WTC11 (cell line): Measurements from ENCODE around the gene USH1C.

ENCODE experiments used
- NFYB ChIP-seq: sonication (generic); formaldehyde crosslinking; conservative IDR thresholded peaks from 2 replicates; pipeline ENCODE4 v1.8.0; 2022; ENCODE audit warnings: low read depth, missing genetic modification reagents
- RELA ChIP-seq: sonication (generic); formaldehyde crosslinking; IDR thresholded peaks from 2 replicates; pipeline ENCODE4 v1.8.1; 2022; ENCODE audit warnings: missing genetic modification reagents, mild to moderate bottlenecking, borderline replicate concordance
- TEAD1 ChIP-seq: sonication (generic); formaldehyde crosslinking; IDR thresholded peaks from 2 replicates; pipeline ENCODE4 v1.8.0; 2022; ENCODE audit warnings: mild to moderate bottlenecking, missing genetic modification reagents
- TP53 ChIP-seq: sonication (generic); formaldehyde crosslinking; IDR thresholded peaks from 2 replicates; pipeline ENCODE4 v1.8.1; 2023; ENCODE audit warnings: mild to moderate bottlenecking, missing genetic modification reagents
- ZNF121 ChIP-seq: sonication (generic); formaldehyde crosslinking; IDR thresholded peaks from 2 replicates; pipeline ENCODE4 v1.8.0; 2023; ENCODE audit warnings: missing genetic modification reagents
- ZNF317 ChIP-seq: sonication (generic); formaldehyde crosslinking; IDR thresholded peaks from 2 replicates; pipeline ENCODE4 v1.8.1; 2023; ENCODE audit warnings: low read depth, mild to moderate bottlenecking, moderate library complexity, missing genetic modification reagents, borderline replicate concordance
- TF ChIP-seq, protein P1 (sequence below): fragments of 200-600 bp; IDR thresholded peaks from 2 replicates; pipeline ENCODE4 v1.8.0; 2022; ENCODE audit warnings: antibody characterized with exemption
- TF ChIP-seq, protein P2 (sequence below): sonication (generic); formaldehyde crosslinking; IDR thresholded peaks from 2 replicates; pipeline ENCODE4 v1.8.1; 2023; ENCODE audit warnings: mild to moderate bottlenecking, missing genetic modification reagents, moderate library complexity
- TF ChIP-seq, protein P3 (sequence below): sonication (generic); formaldehyde crosslinking; conservative IDR thresholded peaks from 2 replicates; pipeline ENCODE4 v1.8.1; 2022; ENCODE audit warnings: mild to moderate bottlenecking, missing genetic modification reagents
- TF ChIP-seq, protein P4 (sequence below): sonication (generic); formaldehyde crosslinking; IDR thresholded peaks from 2 replicates; pipeline ENCODE4 v1.8.1; 2023; ENCODE audit warnings: mild to moderate bottlenecking, missing genetic modification reagents

DNA sequence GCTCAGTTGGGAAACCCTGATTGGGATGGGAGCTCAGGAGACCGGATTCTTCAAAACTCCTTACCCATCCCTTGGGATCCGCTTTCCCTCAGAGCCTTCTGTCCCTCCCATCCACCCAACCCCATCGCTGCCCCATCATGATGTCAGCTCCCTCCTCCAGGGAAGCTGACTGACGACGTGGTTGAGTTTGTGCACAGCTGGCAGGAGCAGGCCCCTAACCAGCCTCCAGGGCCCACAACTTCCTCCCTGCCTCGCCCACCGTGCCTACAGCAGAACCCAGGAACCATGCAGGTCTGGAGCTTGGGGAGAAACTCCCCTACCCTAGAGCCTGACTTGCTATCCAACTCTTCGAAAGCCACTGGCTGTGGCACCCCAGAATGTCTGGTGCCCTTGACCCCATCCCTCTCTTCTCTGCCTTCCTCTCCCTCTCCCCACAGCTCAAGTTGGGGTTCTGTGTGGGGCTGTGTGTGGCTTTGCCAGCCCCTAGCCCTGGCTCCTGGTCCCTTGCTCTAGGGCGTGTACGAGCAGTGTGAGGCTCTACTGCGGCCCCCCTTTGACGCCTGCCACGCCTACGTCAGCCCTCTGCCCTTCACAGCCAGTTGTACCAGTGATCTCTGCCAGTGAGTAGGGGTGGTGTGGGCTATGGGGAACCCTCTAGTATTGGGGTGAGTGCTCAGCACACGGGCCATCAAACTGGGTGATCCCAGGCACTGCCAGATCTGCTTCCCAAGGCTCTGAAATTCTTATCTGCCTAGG lies 14.0 kb upstream of the USH1C start:
- TF ChIP-seq, protein P1, sequence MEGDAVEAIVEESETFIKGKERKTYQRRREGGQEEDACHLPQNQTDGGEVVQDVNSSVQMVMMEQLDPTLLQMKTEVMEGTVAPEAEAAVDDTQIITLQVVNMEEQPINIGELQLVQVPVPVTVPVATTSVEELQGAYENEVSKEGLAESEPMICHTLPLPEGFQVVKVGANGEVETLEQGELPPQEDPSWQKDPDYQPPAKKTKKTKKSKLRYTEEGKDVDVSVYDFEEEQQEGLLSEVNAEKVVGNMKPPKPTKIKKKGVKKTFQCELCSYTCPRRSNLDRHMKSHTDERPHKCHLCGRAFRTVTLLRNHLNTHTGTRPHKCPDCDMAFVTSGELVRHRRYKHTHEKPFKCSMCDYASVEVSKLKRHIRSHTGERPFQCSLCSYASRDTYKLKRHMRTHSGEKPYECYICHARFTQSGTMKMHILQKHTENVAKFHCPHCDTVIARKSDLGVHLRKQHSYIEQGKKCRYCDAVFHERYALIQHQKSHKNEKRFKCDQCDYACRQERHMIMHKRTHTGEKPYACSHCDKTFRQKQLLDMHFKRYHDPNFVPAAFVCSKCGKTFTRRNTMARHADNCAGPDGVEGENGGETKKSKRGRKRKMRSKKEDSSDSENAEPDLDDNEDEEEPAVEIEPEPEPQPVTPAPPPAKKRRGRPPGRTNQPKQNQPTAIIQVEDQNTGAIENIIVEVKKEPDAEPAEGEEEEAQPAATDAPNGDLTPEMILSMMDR, result no peak
- TF ChIP-seq RELA (CRISPR knock-in tag) (no peak), TP53 (no peak), ZNF317 (CRISPR knock-in tag) (no peak), ZNF121 (CRISPR knock-in tag) (no peak), NFYB (no peak), TEAD1 (no peak)
- TF ChIP-seq, protein P2, sequence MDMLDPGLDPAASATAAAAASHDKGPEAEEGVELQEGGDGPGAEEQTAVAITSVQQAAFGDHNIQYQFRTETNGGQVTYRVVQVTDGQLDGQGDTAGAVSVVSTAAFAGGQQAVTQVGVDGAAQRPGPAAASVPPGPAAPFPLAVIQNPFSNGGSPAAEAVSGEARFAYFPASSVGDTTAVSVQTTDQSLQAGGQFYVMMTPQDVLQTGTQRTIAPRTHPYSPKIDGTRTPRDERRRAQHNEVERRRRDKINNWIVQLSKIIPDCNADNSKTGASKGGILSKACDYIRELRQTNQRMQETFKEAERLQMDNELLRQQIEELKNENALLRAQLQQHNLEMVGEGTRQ (CRISPR knock-in tag), result no peak
- TF ChIP-seq, protein P3, sequence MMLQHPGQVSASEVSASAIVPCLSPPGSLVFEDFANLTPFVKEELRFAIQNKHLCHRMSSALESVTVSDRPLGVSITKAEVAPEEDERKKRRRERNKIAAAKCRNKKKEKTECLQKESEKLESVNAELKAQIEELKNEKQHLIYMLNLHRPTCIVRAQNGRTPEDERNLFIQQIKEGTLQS (CRISPR knock-in tag), result no peak
- TF ChIP-seq, protein P4, sequence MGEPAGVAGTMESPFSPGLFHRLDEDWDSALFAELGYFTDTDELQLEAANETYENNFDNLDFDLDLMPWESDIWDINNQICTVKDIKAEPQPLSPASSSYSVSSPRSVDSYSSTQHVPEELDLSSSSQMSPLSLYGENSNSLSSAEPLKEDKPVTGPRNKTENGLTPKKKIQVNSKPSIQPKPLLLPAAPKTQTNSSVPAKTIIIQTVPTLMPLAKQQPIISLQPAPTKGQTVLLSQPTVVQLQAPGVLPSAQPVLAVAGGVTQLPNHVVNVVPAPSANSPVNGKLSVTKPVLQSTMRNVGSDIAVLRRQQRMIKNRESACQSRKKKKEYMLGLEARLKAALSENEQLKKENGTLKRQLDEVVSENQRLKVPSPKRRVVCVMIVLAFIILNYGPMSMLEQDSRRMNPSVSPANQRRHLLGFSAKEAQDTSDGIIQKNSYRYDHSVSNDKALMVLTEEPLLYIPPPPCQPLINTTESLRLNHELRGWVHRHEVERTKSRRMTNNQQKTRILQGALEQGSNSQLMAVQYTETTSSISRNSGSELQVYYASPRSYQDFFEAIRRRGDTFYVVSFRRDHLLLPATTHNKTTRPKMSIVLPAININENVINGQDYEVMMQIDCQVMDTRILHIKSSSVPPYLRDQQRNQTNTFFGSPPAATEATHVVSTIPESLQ (CRISPR knock-in tag), result no peak
